GM04503 (cell line): ENCODE results near the gene AIFM3.
"Not testable (repeated sequence)": the region's sequence is repeated elsewhere in the genome, so short reads cannot be mapped to it uniquely, and the experiment has no call there.

ENCODE experiments used
- DNase-seq: peaks from one replicate; pipeline ENCODE4 v3.0.0-alpha.2; 2012; ENCODE audit warnings: low read depth

Gene AIFM3

DNA sequence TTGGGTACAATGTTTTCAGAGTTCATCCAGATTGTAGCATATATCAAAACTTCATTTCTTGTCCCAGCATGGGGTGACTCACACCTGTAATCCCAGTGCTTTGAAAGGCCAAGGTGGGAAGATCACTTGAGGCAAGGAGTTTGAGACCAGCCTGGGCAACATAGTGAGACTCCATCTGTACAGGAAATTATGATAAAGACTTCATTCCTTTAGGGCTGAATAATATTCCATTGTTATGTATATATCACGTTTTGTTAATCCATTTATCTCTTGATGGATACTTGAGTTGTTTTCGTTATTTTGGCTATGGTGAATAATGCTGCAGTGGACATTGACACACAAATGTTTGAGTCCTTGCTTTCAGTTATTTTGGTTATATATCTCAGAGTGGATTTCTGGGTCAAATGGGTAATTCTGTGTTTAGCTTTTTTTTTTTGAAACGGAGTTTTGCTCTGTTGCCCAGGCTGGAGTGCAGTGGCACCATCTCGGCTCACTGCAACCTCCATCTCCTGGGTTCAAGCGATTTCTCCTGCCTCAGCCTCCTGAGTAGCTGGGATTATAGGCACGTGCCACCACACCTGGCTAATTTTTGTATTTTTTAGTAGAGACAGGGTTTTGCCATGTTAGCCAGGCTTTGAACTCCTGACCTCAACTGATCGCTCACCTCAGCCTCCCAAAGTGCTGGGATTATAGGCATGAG is 24.7 kb upstream of the AIFM3 start:
- DNase-seq: not testable (repeated sequence)

GRCh38 chr22:20943104-20943933 is 23.7 kb upstream of the AIFM3 start:
- no peak for DNase-seq

GRCh38 chr22:20944042-20944441 is 23.0 kb upstream of the AIFM3 start:
- DNase-seq: no peak

- DNase-seq: no peak
Measured at GRCh38 chr22:20945578-20945934, 21.5 kb upstream of the AIFM3 start.

- DNase-seq: no peak
Measured at GRCh38 chr22:20946080-20946986, 20.7 kb upstream of the AIFM3 start.

DNA sequence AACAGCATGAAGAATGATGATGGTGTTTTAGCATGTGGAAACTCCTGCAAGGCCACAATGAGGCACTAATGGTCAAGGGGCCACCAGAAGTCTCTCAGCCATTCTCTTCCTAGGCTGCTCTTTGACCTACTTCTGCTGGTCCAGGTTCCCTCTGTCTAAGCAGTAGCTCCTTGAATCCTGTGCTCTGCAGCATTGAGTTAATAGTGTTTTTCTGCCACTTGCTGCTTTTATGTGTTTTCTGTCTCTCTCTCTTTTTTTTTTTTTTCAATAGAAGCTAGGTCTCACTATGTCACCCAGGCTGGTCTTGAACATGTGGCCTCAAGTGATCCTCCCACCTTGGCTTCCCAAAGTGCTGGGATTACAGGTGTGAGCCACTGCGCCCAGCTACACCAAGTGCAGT is 20.1 kb upstream of the AIFM3 start:
- no peak for DNase-seq

GRCh38 chr22:20948450-20948849 is 18.6 kb upstream of the AIFM3 start:
- no peak for DNase-seq

GRCh38 chr22:20948989-20949388 is 18.1 kb upstream of the AIFM3 start:
- DNase-seq: no peak

DNA sequence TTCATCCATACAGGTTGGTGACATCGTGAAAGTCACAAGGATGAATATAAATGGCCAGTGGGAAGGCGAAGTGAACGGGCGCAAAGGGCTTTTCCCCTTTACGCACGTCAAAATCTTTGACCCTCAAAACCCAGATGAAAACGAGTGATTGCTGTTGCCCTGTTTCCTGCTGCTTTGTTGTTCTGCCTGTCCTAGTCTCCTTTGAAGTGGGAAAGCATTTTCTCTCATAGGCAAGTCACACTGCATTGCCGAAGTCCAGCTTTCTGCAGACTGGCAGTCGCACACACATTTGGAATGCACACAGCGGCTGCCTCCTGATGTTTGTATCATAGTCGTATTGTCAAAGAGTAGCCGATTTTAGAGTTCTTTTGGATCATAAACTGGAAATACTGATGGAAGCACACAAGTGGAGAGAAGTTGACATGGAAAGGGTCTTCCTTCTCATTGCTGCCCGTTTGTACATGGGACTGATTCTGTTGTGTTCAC is 17.3 kb upstream of the AIFM3 start:
- DNase-seq: no peak

- DNase-seq: no peak
Measured at GRCh38 chr22:20951151-20951931, 15.7 kb upstream of the AIFM3 start.

DNA sequence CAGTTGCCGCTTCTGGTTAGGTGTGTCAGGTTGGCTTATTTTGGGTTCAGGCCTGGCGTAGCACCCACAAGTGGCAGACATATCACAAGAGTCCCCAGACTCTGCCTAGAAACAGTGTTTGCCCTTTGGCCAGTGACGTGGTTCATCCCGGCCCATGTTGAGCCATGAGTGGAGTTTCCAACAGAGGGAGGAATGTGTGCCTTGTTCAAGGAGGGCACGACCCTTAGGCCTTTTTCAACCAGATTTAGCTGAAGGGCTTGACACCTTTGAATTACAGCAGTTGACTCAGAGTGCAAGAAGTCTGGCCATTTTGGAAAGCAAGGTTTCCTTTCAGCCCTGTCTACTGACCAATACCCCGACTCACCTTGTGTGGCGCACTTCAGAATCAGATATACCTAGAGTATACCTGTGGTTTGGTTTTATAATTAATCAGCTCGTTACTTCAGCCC is 15.1 kb upstream of the AIFM3 start:
- no peak for DNase-seq

DNA sequence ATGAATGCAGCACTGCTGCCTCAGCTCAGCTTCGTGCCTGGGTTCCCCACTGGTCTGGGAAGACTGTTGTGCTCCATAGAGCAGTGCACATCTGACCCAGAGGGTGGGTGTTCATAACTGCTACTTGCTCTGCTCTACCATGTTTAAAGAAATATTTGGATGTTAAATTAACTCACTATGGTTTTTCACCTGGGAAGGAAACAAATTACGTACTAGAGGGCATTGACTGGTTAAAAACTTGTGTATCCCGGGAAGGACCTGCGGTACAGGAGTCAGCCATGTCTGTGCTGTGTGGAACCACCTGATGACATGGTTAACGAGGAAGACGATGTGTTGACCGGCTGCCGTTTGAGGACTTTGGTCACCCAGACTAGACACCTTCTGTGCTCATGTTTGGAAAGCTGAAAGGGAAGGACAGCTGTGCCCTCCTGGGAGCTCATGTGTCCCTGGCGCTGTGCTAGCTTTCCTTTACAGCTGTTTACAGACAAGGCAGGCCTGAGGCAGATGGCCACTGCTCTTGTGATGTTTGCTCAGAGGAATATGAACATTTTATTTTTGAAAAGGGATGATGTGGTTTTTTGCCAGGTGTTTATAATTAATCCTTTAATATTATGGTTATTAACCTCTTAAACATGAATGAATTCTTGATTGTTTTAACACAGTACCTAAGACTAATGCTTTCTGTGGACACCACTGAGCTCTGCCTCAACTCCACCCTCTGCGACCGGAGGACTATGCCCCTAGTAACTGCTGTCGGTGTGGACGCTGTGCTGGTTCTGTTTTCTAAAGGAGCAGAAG is 14.3 kb upstream of the AIFM3 start:
- no peak for DNase-seq

GRCh38 chr22:20953342-20953608 is 13.8 kb upstream of the AIFM3 start:
- no peak for DNase-seq

GRCh38 chr22:20953668-20954500 is 13.2 kb upstream of the AIFM3 start:
- DNase-seq: peak; percentile 31

GRCh38 chr22:20955548-20955947 is 11.5 kb upstream of the AIFM3 start:
- no peak for DNase-seq

DNA sequence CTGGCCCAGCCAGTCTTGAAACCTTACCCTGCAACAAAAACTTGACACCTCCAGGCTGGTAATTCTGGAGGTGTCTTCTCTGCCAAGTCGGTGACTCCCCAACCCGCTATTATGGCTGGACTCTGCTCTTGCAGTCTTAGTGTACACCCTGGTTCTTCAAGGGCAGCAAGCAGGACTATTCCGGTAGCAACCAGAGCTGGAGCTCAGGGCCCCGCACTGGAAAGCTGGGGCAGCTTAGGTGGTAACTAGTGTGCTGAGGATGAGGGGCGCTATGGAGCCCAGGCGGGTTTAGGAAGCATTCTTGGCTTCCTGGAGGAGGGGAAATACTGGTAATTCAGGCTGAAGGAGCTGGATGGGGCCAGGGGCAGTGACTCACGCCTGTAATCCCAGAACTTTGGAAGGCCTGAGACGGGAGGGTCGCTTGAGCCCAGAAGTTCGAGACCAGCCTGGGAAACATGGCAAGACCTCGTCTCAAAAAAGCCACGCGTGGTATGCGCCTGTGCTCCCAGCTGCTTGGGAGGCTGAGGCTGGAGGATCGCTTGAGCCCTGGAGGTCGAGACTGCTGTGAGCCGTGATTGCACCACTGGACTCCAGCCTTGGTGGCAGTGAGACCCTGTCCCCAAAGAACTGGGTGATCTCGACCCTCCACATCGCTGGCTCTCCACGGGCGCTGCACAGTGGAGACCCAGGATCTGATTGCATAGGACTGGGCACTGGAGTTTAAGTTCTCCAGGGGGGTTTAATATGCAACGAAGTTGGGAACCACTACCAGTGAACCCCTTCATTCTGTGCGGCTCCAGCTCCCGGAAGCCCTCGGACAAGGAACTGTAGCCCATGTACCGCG is 10.6 kb upstream of the AIFM3 start:
- no peak for DNase-seq

- DNase-seq: no peak
Measured at GRCh38 chr22:20957102-20957682, 9.9 kb upstream of the AIFM3 start.

DNA sequence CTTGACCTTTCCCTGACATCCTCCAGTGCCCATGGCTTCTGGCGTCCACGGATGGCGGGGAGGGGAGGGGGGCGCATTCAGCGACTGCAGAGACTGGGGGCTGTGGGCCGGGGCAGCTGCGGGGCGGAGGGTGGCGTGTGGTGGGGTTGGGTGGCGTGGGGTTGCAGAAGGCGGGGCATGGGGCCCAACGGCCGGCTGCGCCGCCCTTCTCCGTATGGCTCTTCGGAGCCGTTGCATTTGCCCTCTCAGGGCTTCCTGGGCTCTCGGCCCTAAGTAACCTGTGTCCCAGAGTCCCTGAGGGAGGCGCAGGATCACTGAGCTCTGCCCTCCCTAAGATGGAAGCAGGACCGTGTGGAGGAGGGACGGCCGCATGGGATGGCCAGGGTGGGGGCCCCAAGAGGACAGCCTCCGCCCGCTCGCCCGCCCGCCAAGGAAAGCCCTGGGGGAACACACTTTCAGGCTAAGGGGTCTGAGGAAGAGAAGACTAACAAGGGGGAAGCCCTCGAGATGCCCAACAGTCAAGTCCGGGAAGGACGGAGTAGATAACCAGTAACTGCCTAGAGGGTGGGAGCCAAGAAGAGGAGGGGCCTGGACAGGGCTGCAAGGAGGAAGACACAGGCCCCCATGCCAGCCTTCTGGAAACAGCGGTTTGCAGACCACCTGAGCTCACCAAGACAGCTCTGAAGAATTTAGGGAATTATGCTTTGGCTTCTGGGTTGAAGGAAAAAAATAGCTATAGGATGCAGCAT is 9.2 kb upstream of the AIFM3 start:
- DNase-seq: no peak
